Measurements from ENCODE around the gene CPPED1.

CPPED1 gene

DNA sequence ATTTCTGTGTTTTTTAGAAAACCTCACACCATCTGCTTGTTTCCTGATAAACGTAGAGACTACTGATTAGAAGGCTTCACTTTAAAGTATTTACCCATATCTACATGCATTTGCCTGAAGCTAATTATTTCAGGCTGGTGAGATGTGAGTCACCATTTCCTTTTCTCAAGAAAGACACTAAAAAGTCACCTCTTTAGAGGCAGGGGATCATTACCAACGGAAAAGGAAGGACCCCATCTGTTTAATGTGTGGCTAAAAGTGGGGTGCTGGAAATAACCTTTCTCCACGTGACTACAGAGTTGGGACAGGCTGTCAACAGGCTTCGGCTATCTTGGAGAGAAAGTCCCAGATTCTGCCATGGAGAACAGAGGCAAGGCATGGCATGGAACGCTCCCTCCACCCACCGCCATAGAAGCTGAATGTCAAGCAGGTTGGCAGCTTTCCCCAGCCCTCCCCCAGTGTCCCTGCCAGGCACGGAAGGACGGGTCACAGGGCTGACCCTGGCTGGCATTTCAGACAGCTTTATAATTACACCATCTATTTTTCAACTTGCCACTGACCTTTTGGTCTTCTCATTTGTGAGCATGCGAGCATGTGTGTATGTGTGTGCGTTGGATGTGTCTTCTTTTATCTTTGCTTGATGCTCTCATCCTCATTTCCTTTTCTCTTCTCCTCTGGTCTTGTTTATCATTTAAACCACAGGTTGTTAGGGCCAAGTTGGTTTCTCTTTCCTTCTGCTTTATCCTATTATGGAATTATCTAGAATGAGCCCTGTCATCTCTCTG lies 157.0 kb downstream of the CPPED1 start:
- Histone ChIP-seq H3K4me3 (ENCODE audit: insufficient read depth, low read depth, low read length, poor library complexity, severe bottlenecking) (no peak overlapping the region), H3K9me3 (ENCODE audit: control insufficient read depth, low read length) (no peaks in the 10 kb centered on the region), H3K4me1 (ENCODE audit: control insufficient read depth, insufficient read depth, low read length, poor library complexity, severe bottlenecking) (no peaks in the 10 kb centered on the region), H3K36me3 (ENCODE audit: control insufficient read depth, insufficient read depth, low read length) (no peaks in the 10 kb centered on the region), H3K27me3 (replicated peaks; ENCODE audit: control insufficient read depth, insufficient read depth, low read length, poor library complexity, severe bottlenecking) (no peaks in the 10 kb centered on the region), H3K27ac (ENCODE audit: insufficient read depth, low read length, poor library complexity, severe bottlenecking) (no peak overlapping the region)
- no peak for DNase-seq

DNA sequence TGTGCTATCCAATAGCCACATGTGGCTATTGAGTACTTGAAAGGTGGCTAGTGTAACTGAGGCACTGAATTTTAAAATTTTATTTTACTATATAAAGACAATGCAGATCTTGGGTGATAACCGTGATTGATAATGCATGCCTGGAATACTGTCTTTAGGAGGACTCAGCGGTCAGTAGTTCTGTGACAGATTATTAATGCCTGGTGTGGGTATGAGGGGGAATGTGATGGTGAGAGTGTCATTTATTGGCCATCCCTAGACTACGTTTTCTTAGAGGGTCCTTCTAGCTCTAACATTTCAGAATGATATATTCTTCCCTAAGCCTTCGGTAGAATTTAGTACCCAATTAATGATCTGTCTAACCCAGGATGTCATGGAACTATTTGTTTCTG lies 157.6 kb downstream of the CPPED1 start:
- Histone ChIP-seq H3K27ac (ENCODE audit: insufficient read depth, low read length, poor library complexity, severe bottlenecking) (no peak overlapping the region), H3K27me3 (replicated peaks; ENCODE audit: control insufficient read depth, insufficient read depth, low read length, poor library complexity, severe bottlenecking) (no peaks in the 10 kb centered on the region), H3K9me3 (ENCODE audit: control insufficient read depth, low read length) (no peaks in the 10 kb centered on the region), H3K36me3 (ENCODE audit: control insufficient read depth, insufficient read depth, low read length) (no peaks in the 10 kb centered on the region), H3K4me3 (ENCODE audit: insufficient read depth, low read depth, low read length, poor library complexity, severe bottlenecking) (no peak overlapping the region), H3K4me1 (ENCODE audit: control insufficient read depth, insufficient read depth, low read length, poor library complexity, severe bottlenecking) (no peaks in the 10 kb centered on the region)
- no peak for DNase-seq

DNA sequence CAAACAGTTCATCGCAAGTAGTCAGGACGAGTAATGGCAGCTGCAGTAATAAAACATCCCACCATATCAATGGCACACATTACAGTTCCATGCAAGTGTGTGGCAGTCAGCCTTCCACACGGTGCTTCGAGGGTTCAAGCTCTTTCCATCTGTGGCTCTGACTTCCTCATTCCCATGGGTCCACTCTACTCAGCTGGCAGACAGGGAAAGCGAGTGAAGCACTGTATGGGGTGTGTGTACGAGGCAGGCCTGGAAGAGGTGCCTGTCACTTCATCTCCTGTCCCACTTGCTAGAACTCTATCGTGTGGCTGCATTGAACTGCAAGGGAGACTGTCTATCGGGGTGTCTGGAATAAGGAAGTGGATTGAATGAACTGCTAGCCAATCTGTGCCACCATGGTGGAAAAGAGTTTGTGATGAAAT lies 160.6 kb downstream of the CPPED1 start:
- H3K9me3 ChIP-seq (ENCODE audit: control insufficient read depth, low read length), result no peaks in the 10 kb centered on the region
- H3K36me3 ChIP-seq (ENCODE audit: control insufficient read depth, insufficient read depth, low read length), result no peaks in the 10 kb centered on the region
- no peaks in the 10 kb centered on the region for H3K4me1 ChIP-seq (ENCODE audit: control insufficient read depth, insufficient read depth, low read length, poor library complexity, severe bottlenecking)
- no peak for DNase-seq
- H3K27me3 ChIP-seq (replicated peaks; ENCODE audit: control insufficient read depth, insufficient read depth, low read length, poor library complexity, severe bottlenecking), result no peaks in the 10 kb centered on the region
- H3K4me3 ChIP-seq (ENCODE audit: insufficient read depth, low read depth, low read length, poor library complexity, severe bottlenecking), result no peak overlapping the region
- no peak overlapping the region for H3K27ac ChIP-seq (ENCODE audit: insufficient read depth, low read length, poor library complexity, severe bottlenecking)

DNA sequence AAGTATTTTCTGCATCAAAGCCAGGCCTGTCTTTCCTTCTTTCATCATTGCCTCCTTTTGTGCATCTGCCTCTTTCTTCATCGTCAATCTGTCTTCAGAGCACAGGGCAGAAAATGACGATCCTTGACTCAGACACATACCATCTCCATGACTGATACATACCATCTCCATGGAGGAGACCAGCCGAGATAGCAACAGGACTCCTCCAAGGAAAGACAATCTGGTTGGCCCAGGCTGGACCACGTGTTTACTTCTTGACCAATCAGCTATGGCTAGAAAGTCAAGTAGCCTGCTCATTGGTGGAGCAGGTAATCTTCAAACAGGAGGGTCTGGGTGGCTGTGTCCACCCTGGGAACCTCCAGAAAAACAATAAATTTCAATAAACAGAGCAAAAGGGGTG lies 164.6 kb downstream of the CPPED1 start:
- Histone ChIP-seq H3K36me3 (ENCODE audit: control insufficient read depth, insufficient read depth, low read length) (no peaks in the 10 kb centered on the region), H3K27ac (ENCODE audit: insufficient read depth, low read length, poor library complexity, severe bottlenecking) (no peak overlapping the region), H3K4me1 (ENCODE audit: control insufficient read depth, insufficient read depth, low read length, poor library complexity, severe bottlenecking) (no peaks in the 10 kb centered on the region), H3K9me3 (ENCODE audit: control insufficient read depth, low read length) (no peaks in the 10 kb centered on the region), H3K4me3 (ENCODE audit: insufficient read depth, low read depth, low read length, poor library complexity, severe bottlenecking) (no peak overlapping the region), H3K27me3 (replicated peaks; ENCODE audit: control insufficient read depth, insufficient read depth, low read length, poor library complexity, severe bottlenecking) (no peaks in the 10 kb centered on the region)
- DNase-seq, result no peak

DNA sequence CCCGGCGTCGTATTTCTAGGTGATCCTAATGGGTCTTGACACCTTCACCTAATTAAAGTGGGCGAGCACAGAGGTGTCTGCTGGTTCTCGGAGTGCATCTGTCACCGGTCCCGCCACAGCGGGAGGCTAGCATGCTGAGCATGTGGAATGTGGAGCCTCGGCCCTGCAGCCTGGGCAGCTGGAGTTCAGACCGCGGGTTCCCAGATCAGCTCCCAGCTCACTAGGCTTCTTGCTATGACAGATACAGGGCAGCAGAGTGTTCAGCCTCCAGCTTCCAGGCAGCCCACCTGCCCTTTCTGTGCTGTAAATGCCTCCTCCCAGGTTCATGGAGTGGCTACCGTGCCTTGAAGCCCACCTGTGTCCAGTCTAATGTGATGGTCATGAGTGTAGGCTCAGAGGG lies 166.7 kb downstream of the CPPED1 start:
- Histone ChIP-seq H3K36me3 (ENCODE audit: control insufficient read depth, insufficient read depth, low read length) (no peaks in the 10 kb centered on the region), H3K27me3 (replicated peaks; ENCODE audit: control insufficient read depth, insufficient read depth, low read length, poor library complexity, severe bottlenecking) (no peaks in the 10 kb centered on the region), H3K27ac (ENCODE audit: insufficient read depth, low read length, poor library complexity, severe bottlenecking) (no peak overlapping the region), H3K9me3 (ENCODE audit: control insufficient read depth, low read length) (no peaks in the 10 kb centered on the region), H3K4me3 (ENCODE audit: insufficient read depth, low read depth, low read length, poor library complexity, severe bottlenecking) (no peak overlapping the region), H3K4me1 (ENCODE audit: control insufficient read depth, insufficient read depth, low read length, poor library complexity, severe bottlenecking) (no peaks in the 10 kb centered on the region)
- DNase-seq, result no peak

DNA sequence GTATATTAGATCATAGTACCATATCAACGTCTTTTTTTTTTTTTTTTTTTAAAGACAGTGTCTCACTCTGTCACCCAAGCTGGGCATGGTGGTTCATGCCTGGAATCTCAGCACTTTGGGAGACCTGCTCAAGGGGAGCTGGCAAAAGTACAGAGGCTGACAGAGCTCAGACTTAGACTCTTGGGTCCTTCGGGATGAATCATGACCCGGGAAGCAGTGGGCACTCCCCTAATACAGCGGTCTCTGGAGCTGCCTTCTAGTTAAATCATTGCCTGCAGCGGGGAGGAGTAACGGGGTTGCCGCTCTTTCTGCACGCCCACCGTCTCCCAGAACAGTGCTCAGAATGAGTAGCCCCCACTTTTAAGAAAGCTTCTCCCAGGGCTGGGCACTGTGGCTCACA lies 174.4 kb downstream of the CPPED1 start:
- H3K36me3 ChIP-seq (ENCODE audit: control insufficient read depth, insufficient read depth, low read length), result no peaks in the 10 kb centered on the region
- no peaks in the 10 kb centered on the region for H3K9me3 ChIP-seq (ENCODE audit: control insufficient read depth, low read length)
- no peak overlapping the region for H3K27ac ChIP-seq (ENCODE audit: insufficient read depth, low read length, poor library complexity, severe bottlenecking)
- no peak overlapping the region for H3K4me3 ChIP-seq (ENCODE audit: insufficient read depth, low read depth, low read length, poor library complexity, severe bottlenecking)
- no peak for DNase-seq
- no peaks in the 10 kb centered on the region for H3K27me3 ChIP-seq (replicated peaks; ENCODE audit: control insufficient read depth, insufficient read depth, low read length, poor library complexity, severe bottlenecking)
- no peaks in the 10 kb centered on the region for H3K4me1 ChIP-seq (ENCODE audit: control insufficient read depth, insufficient read depth, low read length, poor library complexity, severe bottlenecking)

DNA sequence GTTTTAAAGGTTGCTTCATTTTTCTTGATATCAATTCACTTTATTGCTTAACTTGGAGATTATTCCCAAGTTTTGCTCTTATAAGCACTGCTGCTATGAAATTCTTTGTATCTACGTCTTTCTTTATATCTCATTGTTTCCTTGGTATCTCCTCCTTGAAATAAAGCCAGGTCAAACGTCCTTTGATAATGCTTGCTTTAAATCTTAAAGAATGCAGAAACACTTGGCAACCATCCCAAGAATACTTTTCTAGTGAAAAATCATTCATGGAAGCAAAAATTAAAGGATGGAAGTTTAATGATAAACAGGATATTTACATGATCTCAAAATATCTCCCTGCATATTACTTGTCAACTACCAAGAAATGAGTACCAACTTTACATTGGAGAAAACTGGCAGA lies 175.2 kb downstream of the CPPED1 start:
- DNase-seq, result no peak
- Histone ChIP-seq H3K9me3 (ENCODE audit: control insufficient read depth, low read length) (no peaks in the 10 kb centered on the region), H3K36me3 (ENCODE audit: control insufficient read depth, insufficient read depth, low read length) (no peaks in the 10 kb centered on the region), H3K27me3 (replicated peaks; ENCODE audit: control insufficient read depth, insufficient read depth, low read length, poor library complexity, severe bottlenecking) (no peaks in the 10 kb centered on the region), H3K4me3 (ENCODE audit: insufficient read depth, low read depth, low read length, poor library complexity, severe bottlenecking) (no peak overlapping the region), H3K4me1 (ENCODE audit: control insufficient read depth, insufficient read depth, low read length, poor library complexity, severe bottlenecking) (no peaks in the 10 kb centered on the region), H3K27ac (ENCODE audit: insufficient read depth, low read length, poor library complexity, severe bottlenecking) (no peak overlapping the region)

DNA sequence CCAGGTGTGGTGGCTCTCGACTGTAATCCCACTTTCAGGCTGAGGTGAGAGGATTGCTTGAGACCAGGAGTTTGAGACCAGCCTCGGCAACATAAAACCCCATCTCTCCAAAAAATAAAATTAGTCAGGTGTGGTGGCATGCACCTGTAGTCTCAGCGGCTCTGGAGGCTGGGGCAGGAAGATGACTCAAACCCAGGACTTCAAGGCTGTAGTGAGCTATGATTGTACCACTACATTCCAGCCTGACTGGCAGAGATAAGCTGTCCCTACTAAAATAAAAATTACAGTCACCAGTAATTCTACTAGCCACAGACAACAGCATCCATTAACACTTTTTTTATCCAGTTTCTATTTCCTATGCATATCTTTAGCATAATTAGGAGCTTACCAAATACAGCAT lies 176.3 kb downstream of the CPPED1 start:
- no peak for DNase-seq
- no peak overlapping the region for H3K4me3 ChIP-seq (ENCODE audit: insufficient read depth, low read depth, low read length, poor library complexity, severe bottlenecking)
- H3K4me1 ChIP-seq (ENCODE audit: control insufficient read depth, insufficient read depth, low read length, poor library complexity, severe bottlenecking), result no peaks in the 10 kb centered on the region
- H3K36me3 ChIP-seq (ENCODE audit: control insufficient read depth, insufficient read depth, low read length), result no peaks in the 10 kb centered on the region
- H3K27me3 ChIP-seq (replicated peaks; ENCODE audit: control insufficient read depth, insufficient read depth, low read length, poor library complexity, severe bottlenecking), result no peaks in the 10 kb centered on the region
- H3K27ac ChIP-seq (ENCODE audit: insufficient read depth, low read length, poor library complexity, severe bottlenecking), result no peak overlapping the region
- H3K9me3 ChIP-seq (ENCODE audit: control insufficient read depth, low read length), result no peaks in the 10 kb centered on the region

DNA sequence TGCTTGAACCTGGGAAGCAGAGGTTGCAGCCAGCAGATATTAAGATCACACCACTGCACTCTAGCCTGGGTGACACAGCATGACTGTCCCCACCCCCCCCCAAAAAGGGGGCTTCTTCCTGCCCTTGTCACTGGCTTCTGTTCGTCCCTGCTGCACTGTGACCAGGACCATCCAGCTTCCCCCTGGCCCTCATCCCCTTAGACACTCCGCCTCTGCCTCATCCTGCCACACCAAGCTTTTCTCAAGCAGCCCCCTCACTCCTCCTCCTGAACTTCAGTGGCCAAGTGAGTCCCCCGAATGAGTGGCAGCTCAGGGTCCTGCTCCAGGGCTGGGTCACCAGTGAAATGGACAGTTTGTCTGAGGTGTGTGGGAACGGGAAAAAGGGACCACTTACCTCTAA lies 177.3 kb downstream of the CPPED1 start:
- no peak for DNase-seq
- no peaks in the 10 kb centered on the region for H3K9me3 ChIP-seq (ENCODE audit: control insufficient read depth, low read length)

DNA sequence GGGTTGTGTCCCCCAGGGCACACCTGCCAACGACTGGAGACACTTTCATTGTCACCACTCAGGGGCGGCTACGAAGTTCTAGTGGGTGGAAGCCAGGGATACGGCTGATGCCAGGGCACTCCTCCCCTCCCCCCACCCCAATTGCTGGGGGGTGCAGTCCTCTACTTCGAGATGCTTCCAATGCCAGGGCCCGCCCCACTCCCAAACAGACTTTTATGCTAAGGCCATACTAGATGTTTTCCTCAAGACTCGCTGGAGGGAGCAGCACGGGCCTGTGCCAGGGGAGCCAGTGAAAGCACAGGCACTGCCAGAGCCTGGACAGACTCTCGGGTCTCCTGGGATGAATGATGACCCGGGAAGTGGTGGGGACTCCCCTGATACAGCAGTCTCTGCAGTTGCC lies 178.0 kb downstream of the CPPED1 start:
- Histone ChIP-seq H3K9me3 (ENCODE audit: control insufficient read depth, low read length) (no peaks in the 10 kb centered on the region), H3K27me3 (replicated peaks; ENCODE audit: control insufficient read depth, insufficient read depth, low read length, poor library complexity, severe bottlenecking) (no peaks in the 10 kb centered on the region), H3K4me3 (ENCODE audit: insufficient read depth, low read depth, low read length, poor library complexity, severe bottlenecking) (no peak overlapping the region), H3K4me1 (ENCODE audit: control insufficient read depth, insufficient read depth, low read length, poor library complexity, severe bottlenecking) (no peaks in the 10 kb centered on the region), H3K36me3 (ENCODE audit: control insufficient read depth, insufficient read depth, low read length) (no peaks in the 10 kb centered on the region), H3K27ac (ENCODE audit: insufficient read depth, low read length, poor library complexity, severe bottlenecking) (no peak overlapping the region)
- no peak for DNase-seq

More for the DNA sequence above, 177.3 kb downstream of the CPPED1 start:
- H3K27me3 ChIP-seq (replicated peaks; ENCODE audit: control insufficient read depth, insufficient read depth, low read length, poor library complexity, severe bottlenecking), result no peaks in the 10 kb centered on the region
- H3K4me3 ChIP-seq (ENCODE audit: insufficient read depth, low read depth, low read length, poor library complexity, severe bottlenecking), result no peak overlapping the region
- H3K27ac ChIP-seq (ENCODE audit: insufficient read depth, low read length, poor library complexity, severe bottlenecking), result no peak overlapping the region
- H3K36me3 ChIP-seq (ENCODE audit: control insufficient read depth, insufficient read depth, low read length), result no peaks in the 10 kb centered on the region
- H3K4me1 ChIP-seq (ENCODE audit: control insufficient read depth, insufficient read depth, low read length, poor library complexity, severe bottlenecking), result no peaks in the 10 kb centered on the region

Measured in effector memory CD4-positive, alpha-beta T cell (primary cell).